ENCODE results near the gene MISP3. TPM values are rescaled to one million over a fixed set of nuclear protein-coding genes. Genes with fewer than 3 reads are reported as not detected.
"Not testable (repeated sequence)": the region's sequence is repeated elsewhere in the genome, so short reads cannot be mapped to it uniquely, and the experiment has no call there.

The MISP3 gene
- 3.0 TPM for polyA plus RNA-seq (2012; ENCODE audit: insufficient read depth, insufficient read length)

DNA sequence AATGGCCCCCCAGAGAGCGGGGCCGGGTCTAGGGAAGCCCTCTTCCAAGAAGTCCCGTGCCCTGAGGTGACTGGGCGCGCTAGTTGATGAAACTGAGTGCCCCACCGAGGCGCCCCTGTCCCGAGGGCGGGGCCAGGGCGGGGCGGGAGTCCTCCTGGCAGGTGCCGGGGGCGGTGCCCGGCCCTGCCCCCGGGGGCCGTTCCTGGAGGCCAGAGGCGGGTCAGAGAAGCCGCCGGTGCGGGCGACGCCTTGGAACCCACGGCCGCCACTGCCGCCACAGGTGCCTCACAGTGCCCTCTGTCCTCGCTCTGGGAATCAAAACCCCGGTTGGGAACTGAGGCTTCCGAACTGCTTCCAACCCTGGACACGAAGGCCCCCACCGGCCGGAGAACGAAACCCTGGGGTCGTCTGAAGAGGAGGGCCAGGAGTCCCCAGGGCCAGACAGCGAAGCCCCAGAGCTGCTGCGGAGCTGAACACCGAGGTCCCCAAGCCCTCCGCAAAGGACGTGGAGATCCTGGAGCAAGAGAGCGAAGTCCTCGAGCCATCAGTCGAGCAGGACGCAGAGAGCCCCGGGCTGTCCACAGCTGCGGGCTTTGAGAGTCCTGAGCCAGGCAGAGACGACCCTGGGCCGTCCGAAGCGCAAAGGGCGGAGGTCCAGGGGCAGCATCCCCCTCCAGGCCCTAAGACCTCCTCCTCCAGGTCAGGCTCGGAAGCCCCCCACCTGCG lies at the start of gene MISP3:
Gene MISP3 (plus strand): TSS at position 252 of the 726 bp plus-strand sequence. CDS start 524 bp downstream, outside the sequence.
- H3K4me3 ChIP-seq (ENCODE audit: low read length): peak within 1 kb of the TSS; percentile 66
- DNase-seq (ENCODE audit: low read depth, low spot score): no peak

DNA sequence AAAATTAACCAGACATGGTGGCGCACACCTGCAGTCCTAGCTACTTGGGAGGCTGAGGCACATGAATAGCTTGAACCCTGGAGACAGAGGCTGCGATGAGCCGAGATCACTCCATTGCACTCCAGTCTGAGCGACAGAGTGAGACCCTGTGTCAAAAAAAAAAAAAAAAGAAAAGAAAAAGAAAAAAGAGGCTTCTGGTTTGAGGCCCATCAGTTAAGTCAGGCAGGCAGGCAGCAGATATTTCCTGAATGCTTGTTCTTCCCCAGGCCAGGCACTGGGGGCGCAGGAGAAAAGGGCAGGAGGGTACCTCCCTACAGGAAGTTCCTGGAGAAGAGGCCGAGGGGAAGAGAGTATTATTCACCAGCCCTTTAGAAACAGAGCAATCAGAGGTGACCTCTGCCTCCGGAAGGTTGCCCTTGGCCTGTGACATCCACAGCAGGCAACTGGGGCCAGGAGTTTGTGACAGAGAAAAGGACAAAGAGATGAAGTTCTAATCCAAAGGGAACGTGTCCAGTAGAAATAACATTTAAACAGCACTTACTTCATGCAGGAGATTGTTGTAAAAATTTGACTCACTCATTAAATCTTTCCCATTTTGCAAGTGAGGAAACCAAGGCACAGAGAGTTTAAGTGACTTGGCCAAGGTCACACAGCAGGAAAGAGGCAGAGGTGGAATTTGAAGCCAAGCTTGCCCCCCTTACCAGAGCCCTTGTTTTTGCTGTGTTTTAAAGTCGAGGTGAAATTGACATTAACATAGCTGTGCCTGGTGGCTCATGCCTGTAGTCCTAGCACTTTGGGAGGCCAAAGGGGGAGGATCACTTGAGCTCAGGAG lies 49.0 kb upstream of the MISP3 start:
- no peak overlapping the region for H3K4me3 ChIP-seq (ENCODE audit: low read length)
- DNase-seq (ENCODE audit: low read depth, low spot score): peak; percentile 52

DNA sequence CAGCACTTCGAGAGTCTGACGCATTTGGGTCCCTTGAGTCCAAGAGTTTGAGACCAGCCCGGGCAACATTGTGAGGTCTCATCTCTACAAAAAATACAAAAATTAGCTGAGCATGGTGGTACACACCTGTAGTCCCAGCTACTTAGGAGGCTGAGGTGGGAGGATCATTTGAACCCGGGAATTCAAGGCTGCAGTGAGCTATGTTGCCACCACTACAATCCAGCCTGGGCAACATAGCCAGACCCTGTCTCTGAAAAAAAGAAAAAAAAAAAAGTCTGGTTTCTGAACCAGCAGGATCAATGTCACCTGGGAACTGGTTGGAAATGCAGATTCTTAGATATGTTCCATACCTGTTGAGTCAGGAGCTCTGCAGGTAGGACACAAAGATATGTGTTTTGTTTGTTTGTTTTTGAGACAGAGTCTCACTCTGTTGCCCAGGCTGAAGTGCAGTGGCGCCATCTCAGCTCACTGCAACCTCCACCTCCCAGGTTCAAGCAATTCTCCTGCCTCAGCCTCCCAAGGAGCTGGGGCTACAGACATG lies 45.9 kb upstream of the MISP3 start:
- not testable (repeated sequence) for DNase-seq (ENCODE audit: low read depth, low spot score); H3K4me3 ChIP-seq (ENCODE audit: low read length)

DNA sequence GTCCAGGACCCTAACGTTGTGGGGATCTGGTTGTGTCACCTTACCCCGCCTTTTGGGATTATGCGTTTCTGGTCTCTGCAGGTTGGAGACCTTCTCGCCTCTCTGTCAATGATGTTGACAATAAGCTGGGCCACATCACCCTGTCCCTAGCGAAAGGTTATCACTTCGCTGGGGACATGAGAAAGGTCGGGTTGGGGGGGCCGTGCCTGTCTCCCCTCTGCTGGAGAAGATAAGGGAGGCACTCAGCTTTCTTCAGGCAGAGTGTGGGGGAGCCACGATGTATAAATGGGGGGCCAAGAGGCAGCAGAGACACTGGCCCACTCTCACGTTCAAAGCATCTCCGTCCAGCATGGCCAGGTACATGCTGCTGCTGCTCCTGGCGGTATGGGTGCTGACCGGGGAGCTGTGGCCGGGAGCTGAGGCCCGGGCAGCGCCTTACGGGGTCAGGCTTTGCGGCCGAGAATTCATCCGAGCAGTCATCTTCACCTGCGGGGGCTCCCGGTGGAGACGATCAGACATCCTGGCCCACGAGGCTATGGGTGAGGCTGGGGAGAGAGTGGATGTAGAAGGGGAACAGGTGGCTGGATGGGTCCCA lies 44.6 kb upstream of the MISP3 start, which contains the start of gene RLN3:
Gene RLN3 (plus strand): TSS at position 293 of the 595 bp plus-strand sequence. CDS start 57 bp downstream, at position 350.
- H3K4me3 ChIP-seq (ENCODE audit: low read length): no peak within 1 kb of the TSS

DNA sequence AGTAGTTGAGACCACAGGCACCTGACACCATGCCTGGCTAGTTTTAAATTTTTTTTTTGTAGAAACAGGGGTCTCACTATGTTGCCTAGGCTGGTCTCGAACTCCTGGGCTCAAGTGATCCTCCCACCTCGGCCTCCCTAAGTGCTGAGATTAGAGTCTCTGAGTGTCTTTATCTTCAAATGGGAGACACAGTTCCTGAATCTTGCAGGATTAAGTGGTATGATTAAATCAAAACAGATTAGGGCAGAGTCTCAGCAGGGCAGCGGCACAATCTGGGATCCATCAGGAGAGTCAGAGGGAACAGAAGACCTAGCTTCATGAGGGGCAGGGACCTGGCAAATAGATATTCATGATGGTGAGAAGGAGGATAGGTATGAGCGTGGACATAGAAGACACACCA lies 43.7 kb upstream of the MISP3 start:
- DNase-seq (ENCODE audit: low read depth, low spot score): no peak
- no peak overlapping the region for H3K4me3 ChIP-seq (ENCODE audit: low read length)

More for the DNA sequence above, 44.6 kb upstream of the MISP3 start, which contains the start of gene RLN3:
- no peak for DNase-seq (ENCODE audit: low read depth, low spot score)

DNA sequence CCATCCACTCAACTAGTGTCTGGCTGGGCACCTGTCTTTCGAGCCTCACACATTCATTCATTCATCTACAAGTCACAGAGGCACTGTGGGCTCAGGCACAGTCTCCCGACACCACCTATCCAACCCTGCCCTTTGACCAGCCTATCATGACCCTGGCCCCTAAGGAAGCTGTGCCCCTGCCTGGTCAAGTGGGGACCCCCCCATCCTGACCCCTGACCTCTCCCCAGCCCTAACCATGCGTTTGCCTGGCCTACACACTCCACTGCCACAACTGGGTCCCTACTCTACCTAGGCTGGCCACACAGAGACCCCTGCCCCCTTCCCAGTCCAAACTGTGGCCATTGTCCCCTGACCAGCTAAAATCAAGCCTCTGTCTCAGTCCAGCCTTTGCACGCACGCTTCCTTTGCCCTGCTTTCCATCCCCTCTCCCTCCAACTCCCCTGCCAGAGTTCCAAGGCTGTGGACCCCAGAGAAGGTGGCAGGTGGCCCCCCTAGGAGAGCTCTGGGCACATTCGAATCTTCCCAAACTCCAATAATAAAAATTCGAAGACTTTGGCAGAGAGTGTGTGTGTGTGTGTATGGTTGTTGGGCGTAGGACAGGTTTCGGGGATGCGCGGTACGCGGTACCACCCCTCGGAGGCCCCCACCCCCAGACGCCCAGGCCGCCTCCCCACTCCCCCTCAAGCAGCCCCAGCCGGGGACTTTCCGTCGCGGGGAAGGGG lies 41.4 kb upstream of the MISP3 start:
- no peak for DNase-seq (ENCODE audit: low read depth, low spot score)
- H3K4me3 ChIP-seq (ENCODE audit: low read length): peak overlapping the region; percentile 72

DNA sequence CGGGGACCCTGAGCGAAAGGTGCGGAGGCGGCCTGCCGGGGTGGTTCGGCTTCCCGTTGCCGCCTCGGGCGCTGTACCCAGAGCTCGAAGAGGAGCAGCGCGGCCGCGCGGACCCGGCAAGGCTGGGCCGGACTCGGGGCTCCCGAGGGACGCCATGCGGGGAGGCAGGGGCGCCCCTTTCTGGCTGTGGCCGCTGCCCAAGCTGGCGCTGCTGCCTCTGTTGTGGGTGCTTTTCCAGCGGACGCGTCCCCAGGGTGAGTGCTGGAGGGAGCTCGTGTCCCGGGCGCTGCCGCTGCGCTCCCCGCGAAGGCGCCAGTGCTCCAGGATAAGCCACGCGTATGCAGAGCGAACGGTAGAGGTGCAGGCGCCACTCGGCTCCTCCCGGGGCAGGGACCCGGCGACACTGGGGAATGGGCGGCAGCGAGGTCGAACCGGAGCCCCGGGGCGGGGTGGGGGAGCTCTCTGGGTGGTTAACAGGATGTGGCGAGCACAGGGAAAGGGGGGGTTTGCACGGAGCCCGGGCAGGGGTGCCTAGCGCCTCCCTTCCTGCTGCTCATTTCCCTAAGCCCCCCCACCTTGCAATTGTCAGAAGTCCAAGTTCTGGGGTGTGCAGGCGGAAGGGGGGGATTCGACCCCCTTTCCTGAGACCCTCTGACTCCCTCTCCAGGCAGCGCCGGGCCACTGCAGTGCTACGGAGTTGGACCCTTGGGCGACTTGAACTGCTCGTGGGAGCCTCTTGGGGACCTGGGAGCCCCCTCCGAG lies 40.7 kb upstream of the MISP3 start, which contains the start of gene IL27RA:
Gene IL27RA (plus strand): TSS at position 44 of the 762 bp plus-strand sequence. CDS start 111 bp downstream, at position 155.
- DNase-seq (ENCODE audit: low read depth, low spot score): peak; percentile 80
- H3K4me3 ChIP-seq (ENCODE audit: low read length): peak within 1 kb of the TSS; percentile 72

DNA sequence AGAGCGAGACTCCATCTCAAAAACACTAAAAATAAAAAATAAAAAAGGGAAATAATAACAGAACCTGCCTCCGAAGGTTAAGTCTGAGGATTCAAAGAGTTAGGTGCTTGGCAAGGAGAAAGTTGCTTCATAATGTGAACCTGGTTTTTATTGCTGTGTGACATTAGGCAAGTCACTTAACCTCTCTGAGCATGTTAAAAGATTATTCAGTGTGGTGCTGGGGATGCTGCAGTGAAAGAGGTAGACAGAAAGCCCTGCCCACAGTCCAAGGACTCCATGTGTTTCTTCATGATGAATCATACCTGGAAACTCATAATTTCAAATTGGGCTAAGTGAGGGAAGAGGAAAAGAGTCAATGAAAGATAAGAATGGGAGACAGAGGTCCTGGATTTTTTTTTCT lies 38.6 kb upstream of the MISP3 start:
- no peak for DNase-seq (ENCODE audit: low read depth, low spot score)
- H3K4me3 ChIP-seq (ENCODE audit: low read length): no peak overlapping the region

DNA sequence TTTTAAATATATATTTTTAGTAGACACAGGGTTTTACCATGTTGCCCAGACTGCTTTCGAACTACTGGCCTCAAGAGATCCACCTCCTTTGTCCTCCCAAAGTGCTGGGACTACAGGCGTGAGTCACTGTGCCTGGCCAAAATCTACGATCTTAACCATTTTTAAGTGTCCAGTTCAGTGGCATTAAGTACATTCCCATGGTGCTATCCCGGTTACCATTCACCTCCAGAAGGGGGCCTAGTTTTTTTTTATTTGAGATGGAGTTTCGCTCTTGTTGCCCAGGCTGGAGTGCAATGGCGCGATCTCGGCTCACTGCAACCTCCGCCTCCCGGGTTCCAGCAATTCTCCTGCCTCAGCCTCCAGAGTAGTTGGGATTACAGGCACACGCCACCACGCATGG lies 37.4 kb upstream of the MISP3 start:
- H3K4me3 ChIP-seq (ENCODE audit: low read length); DNase-seq (ENCODE audit: low read depth, low spot score): not testable (repeated sequence)

DNA sequence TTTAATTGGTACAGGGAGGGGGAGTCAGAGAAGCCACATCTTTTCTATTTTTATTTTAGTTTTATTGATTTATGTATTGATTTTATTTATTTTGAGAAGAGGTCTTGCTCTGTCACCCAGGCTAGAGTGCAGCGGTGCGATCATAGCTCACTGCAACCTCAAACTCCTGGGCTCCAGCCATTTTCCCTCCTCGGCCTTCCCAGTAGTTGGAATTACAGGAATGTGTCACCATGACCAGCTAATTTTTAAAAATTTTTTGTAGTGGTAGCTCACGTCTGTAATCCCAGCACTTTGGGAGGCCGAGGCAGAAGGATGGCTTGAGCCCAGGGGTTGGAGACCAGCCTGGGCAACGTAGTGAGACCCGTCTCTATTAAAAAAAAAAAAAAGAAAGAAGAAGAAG lies 36.9 kb upstream of the MISP3 start:
- no peak for DNase-seq (ENCODE audit: low read depth, low spot score)
- no peak overlapping the region for H3K4me3 ChIP-seq (ENCODE audit: low read length)

DNA sequence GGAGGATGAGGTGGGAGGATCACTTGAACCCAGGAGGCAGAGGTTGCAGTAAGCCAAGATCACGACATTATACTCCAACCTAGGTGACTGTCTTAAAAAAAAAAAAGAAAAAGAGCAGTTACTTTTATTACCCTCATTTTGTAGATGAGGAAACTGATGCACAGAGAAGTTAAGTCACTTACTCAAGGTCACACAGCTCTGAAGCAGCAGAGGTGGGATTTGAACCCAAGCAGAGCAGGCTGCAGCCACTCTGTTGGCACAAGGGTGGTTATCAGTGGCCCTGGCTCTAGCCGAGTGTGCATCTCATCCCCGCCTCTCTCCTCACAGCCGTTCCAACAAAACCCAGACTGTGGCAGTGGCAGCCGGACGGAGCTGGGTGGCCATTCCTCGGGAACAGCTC lies 33.4 kb upstream of the MISP3 start:
- no peak for DNase-seq (ENCODE audit: low read depth, low spot score)
- H3K4me3 ChIP-seq (ENCODE audit: low read length): no peak overlapping the region

DNA sequence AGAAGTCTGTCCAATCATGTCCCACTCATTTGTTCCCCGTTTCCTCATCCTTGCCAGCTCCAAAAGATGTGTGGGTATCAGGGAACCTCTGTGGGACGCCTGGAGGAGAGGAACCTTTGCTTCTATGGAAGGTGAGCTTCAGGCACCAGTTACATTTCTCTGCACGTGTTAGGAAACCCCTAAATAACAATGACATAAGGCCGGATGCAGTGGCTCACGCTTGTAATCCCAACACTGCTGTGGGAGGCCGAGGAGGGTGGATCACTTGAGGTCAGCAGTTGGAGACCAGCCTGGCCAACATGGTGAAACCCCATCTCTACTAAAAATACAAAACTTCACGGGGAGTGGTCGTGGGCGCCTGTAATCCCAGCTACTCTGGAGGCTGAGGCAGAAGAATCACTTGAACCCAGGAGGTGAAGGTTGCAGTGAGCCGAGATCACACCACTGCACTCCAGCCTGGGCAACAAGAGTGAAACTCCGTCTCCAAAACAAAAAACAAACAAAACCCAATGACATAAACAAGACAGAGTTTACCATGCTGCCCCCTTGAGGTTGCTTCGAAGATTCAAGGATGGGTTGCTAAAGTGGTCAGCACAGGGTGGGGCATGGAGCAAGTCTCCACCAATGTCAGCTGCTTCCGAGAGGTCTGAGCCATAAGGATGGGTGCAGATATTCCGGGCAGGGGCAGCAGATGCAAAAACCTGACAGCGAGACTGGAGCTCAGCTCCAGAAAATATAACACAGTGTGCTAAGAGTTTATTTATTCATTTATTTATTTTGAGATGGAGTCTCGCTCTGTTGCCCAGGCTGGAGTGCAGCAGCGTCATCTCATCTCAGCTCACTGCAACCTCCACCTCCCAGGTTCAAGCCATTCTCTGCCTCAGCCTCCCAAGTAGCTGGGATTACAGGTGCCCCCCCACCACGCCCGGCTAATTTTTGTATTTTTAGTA lies 29.7 kb upstream of the MISP3 start:
- not testable (repeated sequence) for H3K4me3 ChIP-seq (ENCODE audit: low read length)
- DNase-seq (ENCODE audit: low read depth, low spot score): peak; percentile 41

DNA sequence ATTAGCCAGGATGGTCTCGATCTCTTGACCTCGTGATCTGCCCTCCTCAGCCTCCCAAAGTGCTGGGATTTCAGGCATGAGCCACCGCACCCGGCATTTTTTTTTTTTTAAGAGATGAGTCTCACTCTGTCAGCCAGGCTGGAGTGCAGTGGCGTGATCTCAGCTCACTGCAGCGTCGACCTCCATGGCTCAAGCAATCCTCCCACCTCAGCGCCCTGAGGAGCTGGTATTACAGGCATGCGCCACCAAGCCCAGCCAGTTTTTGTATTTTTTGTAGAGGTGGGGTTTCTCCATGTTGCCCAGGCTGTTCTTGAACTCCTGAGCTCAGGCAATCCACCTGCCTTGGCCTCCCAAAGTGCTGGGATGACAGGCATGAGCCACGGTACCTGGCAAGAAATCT lies 24.7 kb upstream of the MISP3 start:
- not testable (repeated sequence) for DNase-seq (ENCODE audit: low read depth, low spot score)

DNA sequence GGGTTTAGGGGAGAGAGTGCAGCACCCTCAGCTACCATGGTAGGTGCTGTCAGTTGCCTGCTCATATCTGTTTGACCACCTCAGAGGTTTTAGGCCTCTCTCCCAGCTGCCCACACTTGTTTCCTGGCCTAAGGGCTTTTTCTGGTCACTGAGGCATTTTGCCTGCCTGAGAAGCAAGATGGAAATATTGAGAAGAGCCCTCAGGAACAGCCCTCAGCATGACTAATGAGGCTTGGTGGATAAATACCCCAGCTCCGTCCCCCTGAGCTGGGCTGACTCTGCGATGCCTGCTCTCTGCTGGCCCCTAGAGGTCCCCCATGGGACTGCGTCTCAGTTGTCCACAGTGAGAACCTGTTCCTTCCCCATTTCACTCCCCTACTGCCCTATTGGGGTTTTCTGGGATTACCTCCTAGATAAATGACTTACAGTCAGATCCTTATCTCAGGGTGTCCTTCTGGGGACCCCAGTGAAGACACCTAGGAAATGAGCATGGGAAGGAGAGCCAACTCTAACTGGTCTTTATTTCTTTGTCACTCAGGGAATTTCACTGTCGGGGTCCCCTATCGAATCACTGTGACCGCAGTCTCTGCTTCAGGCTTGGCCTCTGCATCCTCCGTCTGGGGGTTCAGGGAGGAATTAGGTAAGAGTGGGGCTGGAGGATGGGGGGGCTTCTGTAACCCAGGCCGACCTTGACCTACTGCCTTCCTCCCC lies 24.0 kb upstream of the MISP3 start:
- DNase-seq (ENCODE audit: low read depth, low spot score): peak; percentile 35
- H3K4me3 ChIP-seq (ENCODE audit: low read length): no peak overlapping the region

More for the DNA sequence above, 24.7 kb upstream of the MISP3 start:
- not testable (repeated sequence) for H3K4me3 ChIP-seq (ENCODE audit: low read length)

DNA sequence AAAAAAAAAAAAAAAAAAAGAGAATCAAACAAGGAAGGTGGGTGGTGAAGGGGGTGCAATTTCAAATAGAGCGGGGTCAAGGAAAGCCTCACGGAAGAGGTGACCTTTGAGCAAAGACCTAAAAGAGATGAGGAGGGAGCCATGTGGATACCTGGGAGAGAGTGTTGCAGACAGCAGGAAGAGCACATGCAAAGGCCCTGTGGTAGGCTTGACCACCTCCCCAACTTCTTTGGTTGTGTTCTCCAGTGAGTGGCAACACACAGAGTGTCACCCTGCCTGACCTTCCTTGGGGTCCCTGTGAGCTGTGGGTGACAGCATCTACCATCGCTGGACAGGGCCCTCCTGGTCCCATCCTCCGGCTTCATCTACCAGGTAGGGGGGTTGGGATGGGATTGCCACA lies 22.1 kb upstream of the MISP3 start:
- DNase-seq (ENCODE audit: low read depth, low spot score): no peak
- H3K4me3 ChIP-seq (ENCODE audit: low read length): no peak overlapping the region

DNA sequence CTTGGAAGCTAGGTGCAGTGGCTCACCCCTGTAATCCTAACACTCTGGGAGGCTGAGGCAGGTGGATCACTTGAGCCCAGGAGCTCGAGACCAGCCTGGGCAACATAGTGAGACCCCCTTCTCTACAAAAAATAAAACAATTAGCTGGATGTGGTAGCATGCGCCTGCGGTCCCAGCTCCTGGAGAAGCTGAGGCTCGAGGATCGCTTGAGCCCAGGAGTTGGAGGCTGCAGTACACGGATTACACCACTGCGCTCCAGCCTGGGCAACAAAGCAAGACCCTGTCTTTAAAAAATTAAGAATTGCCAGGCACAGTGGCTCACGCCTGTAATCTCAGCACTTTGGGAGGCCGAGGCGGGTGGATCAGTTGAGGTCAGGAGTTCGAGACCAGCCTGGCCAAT lies 21.6 kb upstream of the MISP3 start:
- H3K4me3 ChIP-seq (ENCODE audit: low read length); DNase-seq (ENCODE audit: low read depth, low spot score): not testable (repeated sequence)
